Ovary (tissue), 3 donors: Measurements from ENCODE around the gene EFHC2.

Experiments used
- CTCF ChIP-seq, 3 donors: fragments of 450-650 bp in 2 of 3; fragments of 200-600 bp in 1 of 3; IDR thresholded peaks; one replicate each; pipeline versions ENCODE4 v1.5.1 to v1.8.0; 2016 to 2022; ENCODE audit warnings: antibody characterized with exemption in 3 of 3, mild to moderate bottlenecking in 1 of 3
- EP300 ChIP-seq: sonication (generic); formaldehyde crosslinking; IDR thresholded peaks from one replicate; pipeline ENCODE4 v1.6.1; 2017; ENCODE audit warnings: antibody characterized with exemption
- POLR2A ChIP-seq: fragments of 450-650 bp; IDR thresholded peaks from one replicate; pipeline ENCODE4 v1.6.1; 2017; ENCODE audit warnings: antibody characterized with exemption, mild to moderate bottlenecking, moderate library complexity
- donor health status: DM: no; HTN: no; CAD: no.

GRCh38 chrX:44314259-44314734 is 29.2 kb downstream of the EFHC2 start:
- no peak for TF ChIP-seq POLR2A
- no peak for TF ChIP-seq CTCF (IDR thresholded peaks at IDR 0.05)
- TF ChIP-seq EP300, result no peak
